Caki2 (cell line): Measurements from ENCODE around the gene PYGO2. TPM values are rescaled to one million over a fixed set of nuclear protein-coding genes. Genes with fewer than 3 reads are reported as not detected.

Experiments used
- DNase-seq: peaks from one replicate; pipeline ENCODE4 v3.0.0-alpha.2; 2015; ENCODE audit warnings: low read depth
- in situ Hi-C: cut with HindIII; loops from 2 replicates; pipeline ENCODE4 v1.10.0; 2016; ENCODE audit warnings: low sequenced_read_pairs, low pct_unique_long_range_greater_than_20kb, mixed read lengths
- total RNA-seq: library from RNA; depleted of rRNA; stranded (reverse); fragments of >200 nt; shearing (Covaris generic); gene quantifications from 2 replicates; pipeline ENCODE4 v1.2.3, GENCODE V29; 2014; ENCODE audit warnings: low replicate concordance

Gene PYGO2
- total RNA-seq, 1 experiment from 2014 or later: 18.4 TPM

DNA sequence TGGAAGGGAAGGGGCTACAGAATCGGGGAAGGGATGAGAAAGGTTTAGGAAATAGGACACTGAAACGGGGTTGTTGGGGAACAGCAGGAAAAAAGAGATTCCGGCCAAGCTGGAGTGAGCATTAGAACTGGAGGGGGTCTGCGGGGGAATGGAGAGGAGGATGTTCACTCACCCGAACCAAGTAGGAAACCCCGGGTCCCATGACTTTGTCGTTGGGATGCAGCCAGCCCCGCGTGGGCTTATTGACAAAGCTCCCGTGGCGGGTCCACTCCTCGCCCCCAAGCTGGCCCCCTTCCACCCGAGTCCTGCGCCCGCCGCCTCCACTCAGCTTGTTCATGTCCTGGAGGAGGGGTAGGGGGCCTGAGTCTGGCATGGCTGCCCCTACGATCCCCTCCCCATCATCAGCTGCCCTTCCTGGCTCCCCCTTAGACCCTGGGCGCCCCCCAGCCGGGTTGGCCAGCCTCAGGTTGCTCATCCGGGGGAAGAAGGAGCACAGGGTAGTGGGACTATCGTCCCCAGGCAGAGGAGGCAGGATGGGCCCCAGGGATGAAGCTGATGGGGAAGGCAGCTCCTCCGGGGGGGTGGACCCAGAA, 8.4 kb upstream of the PYGO2 start:
- DNase-seq: no peak
- in situ Hi-C loops: no loop called here

DNA sequence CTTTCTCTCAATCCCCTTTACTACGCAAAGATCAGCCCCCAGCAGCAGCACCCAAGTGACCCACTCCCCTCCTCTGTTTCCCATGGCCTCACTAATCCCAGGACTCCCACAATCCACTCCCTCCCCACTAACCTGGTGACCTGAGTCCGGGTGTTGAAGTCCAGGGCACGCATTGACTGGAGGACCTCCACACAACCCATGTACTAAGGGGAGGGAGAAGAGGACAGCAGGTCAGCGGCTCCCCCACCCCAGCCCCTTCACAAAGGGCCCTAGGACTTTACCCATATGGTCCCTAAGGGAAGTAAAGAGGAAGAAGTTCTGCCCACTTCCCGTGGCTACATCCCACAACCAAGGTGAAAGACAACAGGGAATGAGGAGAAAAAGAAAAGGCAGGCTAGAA, 7.7 kb upstream of the PYGO2 start:
- DNase-seq: no peak
- in situ Hi-C loops: no loop called here

DNA sequence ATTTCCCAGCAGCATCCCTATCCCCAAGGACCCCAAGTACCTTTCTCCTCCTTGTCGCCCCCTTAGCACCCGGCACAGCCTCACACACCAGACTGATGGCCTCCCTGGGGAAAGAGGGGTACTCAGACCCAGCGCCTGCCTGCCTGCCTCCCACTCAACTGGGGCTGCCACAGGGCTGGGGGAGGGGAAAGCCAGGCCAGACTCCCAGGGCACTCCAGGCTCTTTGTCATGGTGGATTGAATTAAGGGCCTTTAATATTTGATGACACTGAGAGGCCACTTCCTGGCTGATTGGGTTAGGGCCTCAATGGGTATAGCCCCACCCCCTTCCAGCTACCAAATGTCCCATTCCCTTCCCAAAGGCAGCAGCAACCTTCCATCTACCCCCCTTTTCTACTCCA, 7.1 kb upstream of the PYGO2 start:
- in situ Hi-C loops: no loop called here
- no peak for DNase-seq

DNA sequence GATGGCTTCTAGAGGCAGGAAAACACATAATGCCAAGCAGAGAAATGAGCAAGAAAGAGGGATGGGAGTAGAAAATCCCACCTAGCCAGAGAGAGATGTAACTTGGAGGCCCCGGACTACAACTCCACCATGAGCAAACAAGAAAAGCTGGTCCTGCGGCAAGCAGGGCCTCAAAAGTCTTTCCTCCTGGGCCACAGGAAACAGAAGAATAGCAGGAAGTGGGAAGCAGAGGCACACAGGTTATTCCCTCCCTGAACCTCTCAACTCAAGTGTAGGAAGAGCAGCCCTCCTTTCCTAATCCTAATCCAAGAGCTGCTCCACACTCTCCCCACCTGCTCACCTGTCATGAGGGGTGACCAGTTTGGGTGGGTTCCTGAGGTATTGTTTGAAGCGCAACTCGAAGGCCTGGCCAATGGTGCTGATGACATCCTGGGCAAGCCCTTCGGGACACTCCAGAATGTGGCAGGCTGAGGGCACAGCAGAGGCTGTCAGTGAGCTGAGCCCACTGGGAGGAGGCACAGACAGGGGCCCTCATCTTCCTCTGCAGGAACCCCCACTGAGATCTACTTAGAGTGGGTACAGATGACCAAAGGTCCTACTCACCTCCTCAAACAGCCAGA, 5.9 kb upstream of the PYGO2 start:
- in situ Hi-C loops: no loop called here
- DNase-seq: no peak

DNA sequence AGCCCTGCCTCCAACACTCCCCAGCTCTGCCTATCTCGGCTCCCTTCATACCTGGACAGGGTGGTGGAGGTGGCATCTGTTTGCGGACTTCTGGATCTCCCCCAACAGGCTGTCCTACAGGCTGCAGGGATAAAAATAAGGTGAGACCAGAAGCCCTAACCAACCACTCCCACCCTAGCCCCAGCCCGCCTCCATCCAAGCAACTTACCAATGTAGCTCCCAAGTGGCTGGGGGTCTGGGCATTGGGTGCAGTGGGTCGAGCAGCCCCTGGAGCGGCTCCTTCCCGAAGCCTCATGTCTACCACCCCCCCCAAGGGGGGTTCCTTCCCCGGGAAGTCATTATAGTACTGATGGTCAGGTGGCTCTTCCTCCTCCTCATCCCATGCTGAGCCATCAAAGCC, 4.5 kb upstream of the PYGO2 start:
- DNase-seq: no peak
- in situ Hi-C loops: no loop called here

DNA sequence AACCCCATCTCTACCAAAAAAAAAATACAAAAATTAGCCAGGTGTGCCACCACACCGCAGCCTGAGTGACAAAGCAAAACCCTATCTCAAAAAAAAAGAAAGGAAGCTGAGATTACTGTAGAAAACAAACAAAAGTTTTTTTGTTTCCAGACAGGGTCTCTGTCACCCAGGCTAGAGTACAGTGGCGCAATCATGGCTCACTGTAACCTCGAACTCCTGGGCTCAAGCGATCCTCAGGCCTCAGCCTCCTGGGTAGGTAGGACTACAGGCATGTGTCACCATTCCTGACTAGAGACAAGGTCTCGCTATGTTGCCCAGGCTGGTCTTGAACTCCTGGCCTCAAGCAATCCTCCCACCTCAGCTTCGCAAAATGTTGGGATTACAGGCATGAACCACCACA, 2.8 kb upstream of the PYGO2 start:
- in situ Hi-C loops: no loop called here
- no peak for DNase-seq

DNA sequence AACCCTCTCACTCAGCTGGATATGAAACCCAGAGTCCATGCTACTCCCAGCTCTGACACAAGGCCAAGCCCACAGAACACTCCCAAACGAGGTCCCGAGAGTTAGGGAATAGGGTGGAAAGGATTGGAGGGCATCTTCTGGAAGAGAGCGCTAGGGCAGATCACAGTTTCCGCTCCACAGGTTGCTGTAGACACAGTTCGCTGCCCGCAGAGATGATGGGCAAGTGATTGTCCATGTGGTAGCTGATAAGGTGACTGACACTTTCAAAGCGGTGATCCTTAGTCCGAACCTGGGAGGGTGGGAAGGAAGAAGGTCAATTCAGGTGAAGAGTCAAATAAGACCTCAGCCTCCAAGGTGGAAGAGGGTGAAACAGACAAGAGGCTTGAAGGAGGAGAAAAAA, 2.1 kb upstream of the PYGO2 start:
- in situ Hi-C loops: no loop called here
- no peak for DNase-seq

DNA sequence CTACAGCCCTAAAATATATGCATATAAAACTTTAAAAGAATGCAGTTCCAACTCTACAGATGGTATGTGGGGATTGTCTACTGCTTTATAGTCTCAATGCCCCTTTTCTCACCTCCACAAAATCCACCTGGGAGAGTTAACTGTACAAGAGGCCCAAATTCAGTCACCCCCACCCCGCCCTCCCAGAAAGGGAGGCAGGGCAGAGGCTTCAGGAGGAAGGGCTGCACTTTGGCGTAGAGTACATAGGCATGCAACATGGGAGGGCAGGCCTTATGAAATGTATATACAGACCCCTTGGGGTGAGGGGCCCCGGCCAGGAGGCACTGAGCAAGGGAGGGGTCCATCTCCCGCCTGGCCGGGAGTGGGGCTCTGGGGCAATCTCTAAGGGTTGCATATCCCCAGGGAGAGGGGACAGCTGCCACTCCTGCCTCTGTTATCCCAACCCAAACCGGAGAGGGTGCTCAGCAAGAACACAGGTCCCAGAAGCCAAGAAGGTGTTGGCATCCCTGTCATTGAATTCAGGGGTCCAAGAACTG, 1.3 kb upstream of the PYGO2 start:
- DNase-seq: no peak
- in situ Hi-C loops: no loop called here

DNA sequence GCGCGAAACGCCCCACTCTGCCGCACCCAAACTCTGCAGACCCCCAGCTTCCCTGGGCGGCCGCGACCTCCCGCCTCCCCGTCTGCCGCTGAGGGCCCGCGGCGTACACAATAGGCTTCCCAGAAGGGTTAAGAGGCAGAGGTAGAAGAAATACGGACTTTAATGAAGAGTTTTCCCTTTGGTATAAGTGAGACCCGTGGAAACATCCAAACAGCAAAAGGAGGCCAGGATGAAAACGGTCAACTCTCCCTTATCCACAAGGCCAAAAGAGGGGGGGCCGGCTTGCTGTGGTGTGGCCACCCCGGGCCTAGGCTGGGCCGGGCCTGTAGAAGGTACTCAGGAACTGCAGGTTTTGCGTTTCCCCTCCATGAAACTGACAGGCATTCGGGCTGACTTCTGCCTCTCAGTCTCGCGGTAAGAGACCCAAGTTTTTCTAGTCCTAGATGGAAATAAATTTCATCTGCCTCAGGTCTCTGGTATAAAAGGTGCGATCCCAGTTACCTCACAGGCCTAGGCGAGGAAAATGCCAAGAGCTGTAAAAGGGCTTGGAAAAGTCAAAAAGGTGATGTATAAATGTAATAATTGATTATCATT, 671 bp upstream of the PYGO2 start:
- DNase-seq: no peak
- in situ Hi-C loops: no loop called here

DNA sequence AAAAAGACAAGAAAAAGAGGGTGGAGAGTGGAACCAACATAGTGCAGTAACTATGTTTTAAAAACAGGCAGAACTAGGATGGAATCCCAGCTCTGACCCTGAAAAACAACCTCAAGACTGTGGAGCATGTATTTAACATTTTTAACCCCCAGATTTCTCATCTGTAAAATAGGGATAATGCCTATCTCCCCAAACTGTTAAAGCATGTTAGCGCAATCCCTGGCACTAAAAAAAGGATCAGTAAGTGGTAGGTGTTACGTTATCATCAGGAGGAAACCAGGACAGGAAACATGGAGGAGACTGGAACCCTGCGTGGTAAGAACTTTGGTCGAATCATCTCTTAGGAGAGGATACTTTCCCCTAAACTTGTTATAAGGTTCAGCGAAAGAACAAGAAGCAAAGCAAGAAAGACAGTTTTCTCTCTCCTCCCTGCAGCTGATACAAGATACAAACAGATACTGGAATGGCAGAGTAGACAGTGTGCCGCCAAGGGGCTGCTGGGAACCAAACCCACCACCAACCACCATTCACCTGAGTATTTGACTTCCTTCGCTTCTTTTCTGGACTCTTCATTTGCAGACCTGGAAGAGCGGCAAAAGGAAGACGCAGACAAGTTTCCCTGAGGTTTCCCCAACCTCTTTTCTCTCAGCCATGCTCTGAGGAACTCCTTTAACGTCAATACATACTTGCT, 991 bp downstream of the PYGO2 start:
- in situ Hi-C loops: no loop called here
- no peak for DNase-seq

DNA sequence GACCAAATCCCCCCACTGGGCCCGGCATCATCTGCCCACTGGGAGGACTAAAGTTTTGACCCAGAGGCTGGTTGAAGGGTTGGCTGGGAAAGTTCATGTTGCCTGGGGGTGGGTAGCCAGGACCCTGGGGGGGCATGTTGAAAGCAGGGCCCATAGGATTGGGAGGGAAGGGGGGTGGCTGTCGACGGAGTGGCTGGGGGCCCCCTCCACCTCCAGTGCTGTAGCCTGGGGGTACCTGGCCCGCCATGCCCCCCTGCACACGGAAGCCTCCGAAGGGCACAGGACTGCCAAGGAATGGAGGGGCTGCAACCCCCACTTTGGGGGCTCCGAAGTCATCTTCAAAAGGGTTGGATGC, 2.2 kb downstream of the PYGO2 start:
- in situ Hi-C loops: no loop called here
- DNase-seq: no peak

DNA sequence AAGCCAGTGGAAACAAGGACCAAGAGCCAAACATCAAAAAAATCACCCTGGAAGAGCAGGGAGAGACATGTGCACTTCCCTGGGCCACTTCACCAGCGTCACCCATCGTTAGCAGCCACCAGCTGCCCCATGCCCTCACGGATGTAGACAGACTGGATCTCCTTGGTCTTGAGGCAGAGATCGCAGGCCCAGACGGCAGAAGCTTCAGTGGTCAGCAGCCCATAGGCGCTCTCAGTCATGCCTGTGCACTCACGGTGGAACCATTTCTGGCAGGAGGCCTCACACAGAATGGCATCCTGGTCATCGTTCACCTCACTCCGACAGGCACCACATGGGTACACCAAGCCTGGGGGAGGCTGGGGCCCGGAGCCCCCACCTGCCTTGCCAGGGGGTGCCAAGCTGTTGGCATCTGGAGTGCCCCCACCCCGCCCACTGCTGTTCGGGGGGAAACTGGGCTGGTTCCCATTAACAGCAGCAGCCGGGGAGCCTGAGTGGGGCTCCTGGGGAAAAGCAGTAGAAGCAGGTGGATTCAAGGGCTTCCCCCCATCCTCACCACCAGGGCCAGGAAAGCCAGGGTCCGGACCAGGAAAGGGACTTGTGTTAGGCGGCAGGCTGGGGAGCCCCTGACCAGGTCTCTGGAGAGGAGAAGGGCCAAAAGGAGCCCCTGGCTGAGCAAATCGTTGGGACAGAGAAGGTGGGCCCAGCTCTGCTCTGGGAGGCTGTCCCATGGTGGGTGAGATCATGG, 2.7 kb downstream of the PYGO2 start:
- in situ Hi-C loops: no loop called here

DNA sequence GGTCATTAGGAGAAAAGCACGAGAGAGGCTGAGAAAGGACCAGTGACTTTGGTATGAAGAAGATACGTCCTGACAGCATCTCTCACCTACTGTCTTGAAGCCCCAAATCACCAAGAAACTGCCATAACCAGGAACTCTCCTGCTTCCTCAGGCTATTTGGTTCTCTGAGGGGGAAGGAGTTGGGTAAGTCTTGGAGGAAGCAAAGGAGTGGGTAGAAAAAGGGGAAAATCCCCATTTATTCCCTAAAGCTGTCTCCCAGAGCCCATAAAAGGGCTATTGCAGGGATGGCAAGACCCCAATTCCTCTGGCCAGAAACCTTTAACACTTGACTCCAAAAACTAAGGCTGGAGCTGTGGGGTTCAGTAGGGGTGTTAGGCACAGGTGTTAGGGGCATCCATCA, 3.5 kb downstream of the PYGO2 start:
- in situ Hi-C loops: no loop called here
- no peak for DNase-seq

More for the DNA sequence above, 2.7 kb downstream of the PYGO2 start:
- DNase-seq: no peak

DNA sequence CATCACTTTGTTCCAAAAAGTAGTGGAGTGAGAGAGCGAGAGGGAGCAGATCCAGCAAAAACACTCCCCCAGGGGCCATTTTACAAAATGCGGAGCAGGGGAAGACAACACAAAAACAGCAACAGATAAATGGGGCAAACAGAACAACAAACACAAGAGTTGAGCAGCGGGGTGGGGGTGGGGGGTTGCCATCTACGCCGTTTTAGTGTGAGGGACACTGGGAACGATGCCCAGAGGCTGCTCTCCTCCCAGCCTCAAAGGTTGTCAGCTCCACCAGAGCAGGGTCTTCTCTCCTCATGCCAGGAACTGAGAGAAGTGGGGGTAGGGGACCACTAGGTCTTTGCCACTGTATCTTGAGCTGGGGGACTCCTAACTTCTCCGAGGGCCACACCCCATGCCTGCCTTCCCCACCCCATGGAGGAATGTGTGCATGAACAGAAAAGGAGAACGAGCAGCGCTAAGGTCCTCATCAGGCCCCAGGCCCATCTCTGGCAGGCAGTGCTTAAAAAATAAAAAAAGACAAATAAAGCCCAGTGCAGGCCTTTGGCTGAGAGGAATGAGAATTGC, 4.4 kb downstream of the PYGO2 start:
- DNase-seq: no peak
- in situ Hi-C loops: no loop called here

DNA sequence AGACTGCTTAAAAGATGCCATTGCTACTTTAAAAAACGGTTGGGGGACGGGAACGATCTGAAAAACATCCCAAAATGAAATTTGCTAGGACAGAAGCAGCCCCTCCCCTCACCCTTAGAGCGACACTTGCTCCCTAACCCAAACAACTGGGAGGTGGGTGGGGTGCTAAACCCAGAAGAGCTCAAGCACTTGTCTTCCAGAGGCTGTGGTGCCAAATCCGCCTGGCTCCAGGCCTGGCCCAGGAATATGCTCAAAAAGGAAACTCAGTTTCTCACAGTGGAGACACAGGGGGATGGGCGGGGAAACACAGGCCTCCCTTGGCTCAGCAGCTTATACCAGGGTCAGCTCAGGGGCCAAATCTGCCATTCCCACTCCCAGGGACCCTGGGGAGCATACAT, 5.0 kb downstream of the PYGO2 start:
- in situ Hi-C loops: no loop called here
- no peak for DNase-seq

DNA sequence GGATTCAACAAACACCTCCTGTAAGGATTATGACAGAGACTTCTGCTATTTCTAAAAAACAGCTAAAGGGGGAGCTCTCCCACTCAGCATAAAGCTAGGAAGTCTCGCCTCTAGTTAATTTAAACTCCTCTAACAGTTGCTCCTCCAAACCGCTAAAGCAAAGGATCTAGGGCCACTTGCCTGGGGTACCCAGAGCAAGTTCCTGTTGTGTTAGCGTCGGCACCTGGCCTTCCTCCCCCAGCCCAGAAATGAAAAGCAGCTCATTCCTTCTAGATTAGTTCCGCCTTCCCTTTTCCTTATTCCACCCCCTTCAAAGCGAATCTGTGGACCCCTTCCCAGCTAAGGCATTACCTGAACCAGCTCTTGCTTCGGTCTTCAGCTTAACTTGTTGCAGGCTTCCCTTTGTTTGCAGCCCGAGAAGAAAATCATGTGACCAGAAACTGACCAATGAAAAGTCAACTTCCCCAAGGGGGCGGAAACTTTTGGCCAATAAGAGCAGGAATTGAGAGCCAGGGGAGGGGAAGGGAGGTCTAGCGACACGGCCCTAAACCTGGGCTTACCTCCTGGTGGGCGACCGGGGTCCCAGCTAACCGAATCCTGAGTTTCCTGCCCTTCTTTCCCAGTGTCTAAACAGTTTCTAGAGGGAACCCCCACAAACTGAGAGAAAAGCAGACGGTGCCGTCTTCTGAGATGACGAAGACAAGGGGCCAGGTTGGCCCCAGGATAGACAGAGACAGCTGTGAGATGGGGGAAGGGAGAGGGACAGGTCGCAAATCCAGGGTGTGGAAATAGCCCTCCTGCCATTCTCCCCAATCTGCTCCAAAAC, 5.7 kb downstream of the PYGO2 start, which contains the start of gene PBXIP1:
Gene PBXIP1, minus strand, starts transcription at position 382 of the 826 bp plus-strand sequence. CDS start 2,378 bp downstream, outside the sequence.
- DNase-seq: peak; percentile 92
- in situ Hi-C loops: no loop called here

DNA sequence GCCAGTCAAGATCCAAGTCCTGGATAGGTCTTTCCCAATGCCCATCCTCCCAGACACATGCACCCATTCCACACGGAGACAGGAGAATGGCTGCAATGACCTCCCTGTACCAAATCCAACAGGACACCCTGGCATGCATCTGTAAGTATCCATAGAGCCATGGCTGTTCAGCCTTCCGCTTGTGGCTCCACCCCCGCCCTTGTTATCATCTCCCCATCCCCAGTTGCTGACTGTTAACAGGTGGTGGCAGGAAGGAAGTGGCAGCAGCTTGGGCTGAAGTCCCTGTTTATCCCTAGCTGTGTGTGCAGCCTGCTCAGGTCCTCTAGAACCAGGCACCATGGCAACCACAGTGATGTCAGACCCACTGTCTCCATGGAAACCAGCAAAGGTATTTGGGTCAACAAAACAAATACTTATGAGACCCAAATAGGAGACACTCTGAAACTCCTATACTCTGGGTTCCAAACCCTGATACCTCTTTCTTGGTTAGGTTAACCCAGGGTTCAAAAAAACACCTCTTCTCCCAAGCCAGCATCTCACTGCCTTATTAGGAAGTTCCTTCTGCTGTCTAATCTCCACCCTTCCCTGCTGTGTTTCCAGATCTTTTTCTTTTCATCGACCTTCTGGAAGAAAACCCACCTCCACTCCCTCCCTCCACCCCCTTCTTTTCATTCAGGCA, 6.4 kb downstream of the PYGO2 start:
- DNase-seq: peak; percentile 49
- in situ Hi-C loops: no loop called here
